Erythroblast (primary cell): ENCODE results near the gene QSOX1.
A peak's percentile ranks its signal among the peaks of the same experiment; 100 is the strongest.

Source experiments
- DNase-seq, 2 experiments: peaks; one replicate each; lab custom pipeline; 2025; lab: John Stamatoyannopoulos, UW
- GATA1 ChIP-seq: IDR thresholded peaks from 2 replicates; pipeline ENCODE4 v1.6.1; 2011; ENCODE audit warnings: low read depth, mild to moderate bottlenecking, control low read depth, low read length, moderate library complexity
- POLR2A ChIP-seq: IDR thresholded peaks from 2 replicates; pipeline ENCODE4 v1.6.1; 2011; ENCODE audit warnings: mild to moderate bottlenecking, low read length

Gene QSOX1

GRCh38 chr1:180158149-180159147 is 3.8 kb downstream of the QSOX1 start:
- DNase-seq, result no peak
- no peak for TF ChIP-seq POLR2A
- no peak for TF ChIP-seq GATA1

- DNase-seq, result no peak
- TF ChIP-seq GATA1 (no peak), POLR2A (no peak)
These were observed 5.7 kb downstream of the QSOX1 start for GRCh38 chr1:180160357-180160756.

- TF ChIP-seq GATA1 (no peak), POLR2A (no peak)
- DNase-seq, result no peak
These were observed 8.4 kb downstream of the QSOX1 start for GRCh38 chr1:180163041-180163440.

- TF ChIP-seq POLR2A (no peak), GATA1 (no peak)
These were observed 10.4 kb downstream of the QSOX1 start for GRCh38 chr1:180165096-180165495.

GRCh38 chr1:180165509-180166435 is 11.1 kb downstream of the QSOX1 start:
- TF ChIP-seq GATA1 (no peak), POLR2A (no peak)
- no peak for DNase-seq

More at GRCh38 chr1:180165096-180165495, 10.4 kb downstream of the QSOX1 start:
- no peak for DNase-seq

GRCh38 chr1:180166436-180166800 is 11.7 kb downstream of the QSOX1 start:
- no peak for TF ChIP-seq POLR2A
- TF ChIP-seq GATA1, result no peak
- no peak for DNase-seq

GRCh38 chr1:180167021-180167701 is 12.5 kb downstream of the QSOX1 start:
- DNase-seq, result no peak
- TF ChIP-seq GATA1 (no peak), POLR2A (no peak)

GRCh38 chr1:180167721-180168467 is 13.2 kb downstream of the QSOX1 start:
- no peak for DNase-seq
- TF ChIP-seq GATA1 (no peak), POLR2A (no peak)

- DNase-seq, result peak; percentile 60 to 76
- TF ChIP-seq GATA1 (no peak), POLR2A (no peak)
These were observed 14.3 kb downstream of the QSOX1 start for GRCh38 chr1:180168786-180169639.

- TF ChIP-seq POLR2A (no peak), GATA1 (no peak)
- no peak for DNase-seq
These were observed 15.0 kb downstream of the QSOX1 start for GRCh38 chr1:180169640-180170195.

- TF ChIP-seq GATA1 (no peak), POLR2A (no peak)
- no peak for DNase-seq
These were observed 16.0 kb downstream of the QSOX1 start for GRCh38 chr1:180170546-180171151.

- TF ChIP-seq POLR2A (no peak), GATA1 (no peak)
These were observed 17.0 kb downstream of the QSOX1 start for GRCh38 chr1:180171691-180172090.

More at GRCh38 chr1:180171691-180172090, 17.0 kb downstream of the QSOX1 start:
- no peak for DNase-seq
